ENCODE results near the gene VSTM4.

Gene VSTM4
- total RNA-seq: 0 to 0.95 (median 0.50) reads per million in 9 experiments

- Mint-ChIP-seq H3K9me3 (no peaks in the 10 kb centered on the region), H3K27ac (no peak within 1 kb of the TSS), H3K27me3 (peaks cover 8 to 26% of the 10 kb centered on the region in 2 donors), H3K4me1 (ENCODE audit: low read depth in 2 of 2) (peaks cover 0 to 4% of the 10 kb centered on the region in 2 donors), H3K4me3 (peak within 1 kb of the TSS; percentile 61 to 63), H3K36me3 (ENCODE audit: insufficient read depth) (no peaks in the 10 kb centered on the region)
- no peak for DNase-seq
- peak; percentile 79 for ATAC-seq (replicated peaks)
Observed at GRCh38 chr10:49115015-49115795, at the start of gene VSTM4. Gene VSTM4 (minus strand): TSS chr10:49115522. CDS start chr10:49115485, 37 bp downstream.

- H3K4me1 Mint-ChIP-seq (ENCODE audit: low read depth in 2 of 2): peaks cover 18 to 28% of the 10 kb centered on the region in 2 donors
- DNase-seq: peak; percentile 12 to 25 (median 23)
- no peaks in the 10 kb centered on the region for H3K27me3 Mint-ChIP-seq
- ATAC-seq (replicated peaks): peak; percentile 74
- peak overlapping the region; percentile 13 to 52 for H3K27ac Mint-ChIP-seq
- H3K36me3 Mint-ChIP-seq (ENCODE audit: insufficient read depth): peaks cover 8% of the 10 kb centered on the region
- no peak overlapping the region for H3K4me3 Mint-ChIP-seq
- no peaks in the 10 kb centered on the region for H3K9me3 Mint-ChIP-seq
Observed at GRCh38 chr10:49164559-49165188, 49.4 kb upstream of the VSTM4 start.

GRCh38 chr10:49163741-49164140, 48.4 kb upstream of the VSTM4 start:
- H3K4me1 Mint-ChIP-seq (ENCODE audit: low read depth in 2 of 2): peaks cover 15 to 28% of the 10 kb centered on the region in 2 donors
- no peak overlapping the region for H3K4me3 Mint-ChIP-seq
- no peaks in the 10 kb centered on the region for H3K27me3 Mint-ChIP-seq
- DNase-seq (no peak), ATAC-seq (replicated peaks) (no peak)
- no peaks in the 10 kb centered on the region for H3K9me3 Mint-ChIP-seq
- peak overlapping the region in 1 of 2 donors; percentile 52 for H3K27ac Mint-ChIP-seq
- H3K36me3 Mint-ChIP-seq (ENCODE audit: insufficient read depth): peaks cover 12% of the 10 kb centered on the region

- no peak for ATAC-seq (replicated peaks)
- peaks cover 12% of the 10 kb centered on the region for H3K36me3 Mint-ChIP-seq (ENCODE audit: insufficient read depth)
- H3K27ac Mint-ChIP-seq: no peak overlapping the region
- no peak overlapping the region for H3K4me3 Mint-ChIP-seq
- no peaks in the 10 kb centered on the region for H3K27me3 Mint-ChIP-seq
- H3K4me1 Mint-ChIP-seq (ENCODE audit: low read depth in 2 of 2): peaks cover 15 to 23% of the 10 kb centered on the region in 2 donors
- no peaks in the 10 kb centered on the region for H3K9me3 Mint-ChIP-seq
- DNase-seq: no peak
Observed at GRCh38 chr10:49162761-49163310, 47.5 kb upstream of the VSTM4 start.

GRCh38 chr10:49162063-49162462, 46.7 kb upstream of the VSTM4 start:
- Mint-ChIP-seq H3K9me3 (no peaks in the 10 kb centered on the region), H3K36me3 (ENCODE audit: insufficient read depth) (peaks cover 12% of the 10 kb centered on the region), H3K4me3 (no peak overlapping the region), H3K4me1 (ENCODE audit: low read depth in 2 of 2) (peaks cover 21 to 27% of the 10 kb centered on the region in 2 donors), H3K27ac (no peak overlapping the region), H3K27me3 (no peaks in the 10 kb centered on the region)
- no peak for DNase-seq
- ATAC-seq (replicated peaks): no peak

GRCh38 chr10:49161411-49161997, 46.2 kb upstream of the VSTM4 start:
- Mint-ChIP-seq H3K9me3 (no peaks in the 10 kb centered on the region), H3K36me3 (ENCODE audit: insufficient read depth) (peaks cover 12% of the 10 kb centered on the region), H3K27me3 (no peaks in the 10 kb centered on the region), H3K4me1 (ENCODE audit: low read depth in 2 of 2) (peaks cover 25 to 30% of the 10 kb centered on the region in 2 donors), H3K27ac (no peak overlapping the region), H3K4me3 (no peak overlapping the region)
- DNase-seq (no peak), ATAC-seq (replicated peaks) (no peak)

GRCh38 chr10:49160814-49161213, 45.5 kb upstream of the VSTM4 start:
- DNase-seq: no peak
- no peaks in the 10 kb centered on the region for H3K9me3 Mint-ChIP-seq
- ATAC-seq (replicated peaks): no peak
- no peak overlapping the region for H3K4me3 Mint-ChIP-seq
- no peak overlapping the region for H3K27ac Mint-ChIP-seq
- H3K36me3 Mint-ChIP-seq (ENCODE audit: insufficient read depth): peaks cover 12% of the 10 kb centered on the region
- H3K4me1 Mint-ChIP-seq (ENCODE audit: low read depth in 2 of 2): peaks cover 26 to 28% of the 10 kb centered on the region in 2 donors
- no peaks in the 10 kb centered on the region for H3K27me3 Mint-ChIP-seq

- Mint-ChIP-seq H3K27ac (no peak overlapping the region), H3K4me1 (ENCODE audit: low read depth in 2 of 2) (peaks cover 26% of the 10 kb centered on the region in 2 donors), H3K27me3 (no peaks in the 10 kb centered on the region), H3K36me3 (ENCODE audit: insufficient read depth) (peaks cover 12% of the 10 kb centered on the region), H3K9me3 (no peaks in the 10 kb centered on the region), H3K4me3 (no peak overlapping the region)
- no peak for ATAC-seq (replicated peaks)
- DNase-seq: no peak
Observed at GRCh38 chr10:49160110-49160509, 44.8 kb upstream of the VSTM4 start.

GRCh38 chr10:49158915-49159314, 43.6 kb upstream of the VSTM4 start:
- ATAC-seq (replicated peaks) (no peak), DNase-seq (no peak)
- Mint-ChIP-seq H3K27me3 (no peaks in the 10 kb centered on the region), H3K4me1 (ENCODE audit: low read depth in 2 of 2) (peaks cover 15 to 16% of the 10 kb centered on the region in 2 donors), H3K27ac (no peak overlapping the region), H3K4me3 (no peak overlapping the region), H3K36me3 (ENCODE audit: insufficient read depth) (peaks cover 9% of the 10 kb centered on the region), H3K9me3 (no peaks in the 10 kb centered on the region)

- no peak overlapping the region for H3K27ac Mint-ChIP-seq
- H3K27me3 Mint-ChIP-seq: peaks cover 0 to 3% of the 10 kb centered on the region in 2 donors
- H3K4me1 Mint-ChIP-seq (ENCODE audit: low read depth in 2 of 2): peaks cover 15 to 16% of the 10 kb centered on the region in 2 donors
- H3K9me3 Mint-ChIP-seq: no peaks in the 10 kb centered on the region
- peaks cover 9% of the 10 kb centered on the region for H3K36me3 Mint-ChIP-seq (ENCODE audit: insufficient read depth)
- ATAC-seq (replicated peaks) (no peak), DNase-seq (no peak)
- no peak overlapping the region for H3K4me3 Mint-ChIP-seq
Observed at GRCh38 chr10:49158404-49158803, 43.1 kb upstream of the VSTM4 start.

- Mint-ChIP-seq H3K9me3 (no peaks in the 10 kb centered on the region), H3K27me3 (peaks cover 0 to 11% of the 10 kb centered on the region in 2 donors), H3K27ac (peak overlapping the region in 1 of 2 donors; percentile 21), H3K4me3 (peak overlapping the region in 1 of 2 donors; percentile 19), H3K4me1 (ENCODE audit: low read depth in 2 of 2) (peaks cover 15 to 16% of the 10 kb centered on the region in 2 donors), H3K36me3 (ENCODE audit: insufficient read depth) (peaks cover 9% of the 10 kb centered on the region)
- DNase-seq (no peak), ATAC-seq (replicated peaks) (peak; percentile 74)
Observed at GRCh38 chr10:49157229-49157628, 41.9 kb upstream of the VSTM4 start.

- no peak overlapping the region for H3K4me3 Mint-ChIP-seq
Observed at GRCh38 chr10:49154641-49155040, 39.3 kb upstream of the VSTM4 start.

GRCh38 chr10:49153971-49154370, 38.6 kb upstream of the VSTM4 start:
- no peaks in the 10 kb centered on the region for H3K9me3 Mint-ChIP-seq

More at GRCh38 chr10:49154641-49155040, 39.3 kb upstream of the VSTM4 start:
- peaks cover 18 to 24% of the 10 kb centered on the region in 2 donors for H3K4me1 Mint-ChIP-seq (ENCODE audit: low read depth in 2 of 2)
- DNase-seq (no peak), ATAC-seq (replicated peaks) (no peak)
- no peaks in the 10 kb centered on the region for H3K9me3 Mint-ChIP-seq
- peaks cover 0 to 19% of the 10 kb centered on the region in 2 donors for H3K27me3 Mint-ChIP-seq
- H3K36me3 Mint-ChIP-seq (ENCODE audit: insufficient read depth): peaks cover 4% of the 10 kb centered on the region
- no peak overlapping the region for H3K27ac Mint-ChIP-seq

More at GRCh38 chr10:49153971-49154370, 38.6 kb upstream of the VSTM4 start:
- Mint-ChIP-seq H3K4me1 (ENCODE audit: low read depth in 2 of 2) (peaks cover 18 to 24% of the 10 kb centered on the region in 2 donors), H3K27ac (no peak overlapping the region), H3K4me3 (no peak overlapping the region), H3K27me3 (peaks cover 0 to 23% of the 10 kb centered on the region in 2 donors), H3K36me3 (ENCODE audit: insufficient read depth) (no peaks in the 10 kb centered on the region)
- no peak for ATAC-seq (replicated peaks)
- no peak for DNase-seq

All from effector memory CD8-positive, alpha-beta T cell (primary cell).